Bronchial epithelial cell (primary cell): Measurements from ENCODE around the gene FLNB. TPM values are rescaled to one million over a fixed set of nuclear protein-coding genes. Genes with fewer than 3 reads are reported as not detected.

Experiments used
- DNase-seq: peaks from one replicate; pipeline ENCODE4 v3.0.0-alpha.2; 2010; ENCODE audit warnings: low read depth
- FAIRE-seq: peaks from 2 replicates; lab custom pipeline; 2011; peaks lifted over from hg19 to GRCh38; lab: Jason Lieb, UNC
- H3K27me3 ChIP-seq: 2 replicates; pipeline ENCODE4 v1.5.1; 2011; ENCODE audit warnings: low read length; ENCODE audit not compliant: control insufficient read depth, insufficient read depth
- H3K36me3 ChIP-seq: 2 replicates; pipeline ENCODE4 v1.5.1; 2011; ENCODE audit warnings: low read length; ENCODE audit not compliant: control insufficient read depth, insufficient read depth
- H3K4me3 ChIP-seq: 2 replicates; pipeline ENCODE4 v1.5.1; 2011; ENCODE audit warnings: mild to moderate bottlenecking, low read depth, low read length, control low read depth
- total RNA-seq: library from RNA; depleted of rRNA; stranded (reverse); fragments of >200 nt; gene quantifications from 2 replicates; pipeline ENCODE4 v1.2.1, GENCODE V29; 2014
- TF ChIP-seq, protein P1 (sequence below): IDR thresholded peaks from 2 replicates; pipeline ENCODE4 v1.5.1; 2011; ENCODE audit warnings: mild to moderate bottlenecking, moderate library complexity, low read length, control low read depth, inconsistent platforms; ENCODE audit not compliant: insufficient read depth, severe bottlenecking

FLNB gene
- total RNA-seq, 1 donor from 2014 or later: 822 TPM

DNA sequence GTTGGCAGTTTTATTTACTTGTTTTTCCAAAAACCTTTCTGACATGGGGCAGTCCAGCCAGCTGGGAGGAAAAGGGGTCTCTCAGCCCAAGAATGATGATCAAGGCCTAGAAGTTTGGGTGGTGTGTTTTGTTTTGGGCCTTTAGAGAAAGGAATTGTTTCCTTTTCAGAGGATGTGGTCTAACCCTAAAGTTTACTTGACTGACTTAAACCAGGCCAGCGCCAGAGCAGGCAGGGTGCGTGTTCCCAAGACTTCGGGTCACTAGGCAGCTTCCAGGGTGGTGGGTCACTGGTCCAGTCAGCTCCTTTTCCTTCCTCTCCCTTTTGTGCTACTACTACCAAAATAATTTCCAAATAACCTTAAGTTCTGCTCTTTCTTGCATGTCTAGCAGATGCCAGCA lies 4.9 kb downstream of the FLNB start:
- TF ChIP-seq, protein P1, sequence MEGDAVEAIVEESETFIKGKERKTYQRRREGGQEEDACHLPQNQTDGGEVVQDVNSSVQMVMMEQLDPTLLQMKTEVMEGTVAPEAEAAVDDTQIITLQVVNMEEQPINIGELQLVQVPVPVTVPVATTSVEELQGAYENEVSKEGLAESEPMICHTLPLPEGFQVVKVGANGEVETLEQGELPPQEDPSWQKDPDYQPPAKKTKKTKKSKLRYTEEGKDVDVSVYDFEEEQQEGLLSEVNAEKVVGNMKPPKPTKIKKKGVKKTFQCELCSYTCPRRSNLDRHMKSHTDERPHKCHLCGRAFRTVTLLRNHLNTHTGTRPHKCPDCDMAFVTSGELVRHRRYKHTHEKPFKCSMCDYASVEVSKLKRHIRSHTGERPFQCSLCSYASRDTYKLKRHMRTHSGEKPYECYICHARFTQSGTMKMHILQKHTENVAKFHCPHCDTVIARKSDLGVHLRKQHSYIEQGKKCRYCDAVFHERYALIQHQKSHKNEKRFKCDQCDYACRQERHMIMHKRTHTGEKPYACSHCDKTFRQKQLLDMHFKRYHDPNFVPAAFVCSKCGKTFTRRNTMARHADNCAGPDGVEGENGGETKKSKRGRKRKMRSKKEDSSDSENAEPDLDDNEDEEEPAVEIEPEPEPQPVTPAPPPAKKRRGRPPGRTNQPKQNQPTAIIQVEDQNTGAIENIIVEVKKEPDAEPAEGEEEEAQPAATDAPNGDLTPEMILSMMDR: no peak
- no peak for DNase-seq
- no peak for FAIRE-seq
- peaks cover 16% of the 10 kb centered on the region for H3K36me3 ChIP-seq
- no peaks in the 10 kb centered on the region for H3K27me3 ChIP-seq
- H3K4me3 ChIP-seq: no peak overlapping the region

DNA sequence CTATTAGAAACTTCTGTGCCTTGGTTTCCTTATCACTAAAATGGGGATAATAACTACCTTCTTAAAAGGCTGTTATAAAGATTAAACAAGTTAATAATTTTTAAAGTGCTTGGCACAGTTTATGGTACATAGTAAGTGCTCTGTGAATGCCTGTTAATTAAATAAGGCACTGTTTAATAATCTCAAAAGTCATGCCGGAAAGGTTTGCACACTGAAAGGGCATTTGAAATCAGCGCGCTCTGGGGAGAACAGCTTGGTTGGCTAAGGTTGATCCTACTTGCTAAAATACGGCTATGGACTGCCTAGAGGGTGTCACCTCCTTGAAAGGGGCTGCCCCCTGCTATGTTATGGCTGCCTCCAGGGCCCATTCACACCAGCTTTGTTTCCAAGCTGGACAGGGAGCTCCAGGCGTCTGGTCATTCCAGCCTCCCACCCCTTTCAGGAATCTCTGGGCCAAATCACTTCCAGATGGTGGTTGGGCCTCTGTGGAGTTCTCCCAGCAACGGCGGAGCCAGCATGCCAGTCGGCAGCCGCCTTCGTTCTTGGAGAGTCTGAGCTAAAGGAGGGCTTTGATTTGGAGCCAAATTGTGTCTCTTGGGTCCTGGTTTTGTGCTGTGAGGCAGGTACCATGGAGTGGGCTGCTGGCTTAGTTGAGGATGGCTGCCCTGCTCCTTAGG lies 5.9 kb downstream of the FLNB start:
- Histone ChIP-seq H3K36me3 (peaks cover 16% of the 10 kb centered on the region), H3K27me3 (no peaks in the 10 kb centered on the region), H3K4me3 (no peak overlapping the region)
- no peak for FAIRE-seq
- no peak for DNase-seq
- TF ChIP-seq, protein P1: no peak

DNA sequence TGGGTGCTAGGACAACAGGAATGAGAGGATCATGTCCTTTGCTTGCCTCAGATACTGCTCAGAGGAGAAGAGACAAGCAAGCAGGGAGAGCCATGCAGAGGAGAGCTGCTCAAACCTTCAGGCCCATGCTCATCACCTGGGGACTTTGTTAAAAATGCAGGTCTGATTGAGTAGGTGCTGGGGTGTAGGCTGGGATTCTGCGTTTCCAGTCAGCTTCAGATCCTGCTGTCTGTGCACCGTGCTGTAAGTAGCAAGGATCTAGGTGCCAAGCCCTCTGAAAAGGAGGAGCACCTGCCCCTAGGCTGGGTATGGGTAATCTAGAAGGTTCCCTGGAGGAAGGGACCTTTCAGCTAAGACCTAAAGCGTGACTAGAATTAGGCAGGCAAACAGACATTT lies 7.3 kb downstream of the FLNB start:
- DNase-seq (no peak), FAIRE-seq (no peak)
- Histone ChIP-seq H3K27me3 (no peaks in the 10 kb centered on the region), H3K4me3 (no peak overlapping the region), H3K36me3 (peaks cover 19% of the 10 kb centered on the region)
- TF ChIP-seq, protein P1: no peak

DNA sequence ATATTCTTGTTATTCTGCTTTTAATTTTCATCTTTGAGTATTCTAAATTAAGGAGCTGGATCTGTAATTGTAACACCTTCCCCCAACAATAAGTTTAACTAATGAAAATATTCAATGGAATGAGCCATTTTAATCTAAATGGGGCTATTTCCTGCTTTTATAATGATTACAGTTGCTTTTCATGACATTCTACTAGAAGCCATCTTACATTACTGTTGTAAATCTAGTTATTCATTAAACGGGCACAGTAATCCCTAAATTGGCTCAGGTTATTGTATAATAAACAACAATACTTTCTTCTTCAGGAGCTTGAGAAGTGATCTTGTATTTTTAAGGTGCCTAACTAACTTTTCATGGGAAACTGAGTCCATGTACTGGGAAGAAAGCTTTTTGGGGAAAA lies 8.5 kb downstream of the FLNB start:
- H3K36me3 ChIP-seq: peaks cover 18% of the 10 kb centered on the region

DNA sequence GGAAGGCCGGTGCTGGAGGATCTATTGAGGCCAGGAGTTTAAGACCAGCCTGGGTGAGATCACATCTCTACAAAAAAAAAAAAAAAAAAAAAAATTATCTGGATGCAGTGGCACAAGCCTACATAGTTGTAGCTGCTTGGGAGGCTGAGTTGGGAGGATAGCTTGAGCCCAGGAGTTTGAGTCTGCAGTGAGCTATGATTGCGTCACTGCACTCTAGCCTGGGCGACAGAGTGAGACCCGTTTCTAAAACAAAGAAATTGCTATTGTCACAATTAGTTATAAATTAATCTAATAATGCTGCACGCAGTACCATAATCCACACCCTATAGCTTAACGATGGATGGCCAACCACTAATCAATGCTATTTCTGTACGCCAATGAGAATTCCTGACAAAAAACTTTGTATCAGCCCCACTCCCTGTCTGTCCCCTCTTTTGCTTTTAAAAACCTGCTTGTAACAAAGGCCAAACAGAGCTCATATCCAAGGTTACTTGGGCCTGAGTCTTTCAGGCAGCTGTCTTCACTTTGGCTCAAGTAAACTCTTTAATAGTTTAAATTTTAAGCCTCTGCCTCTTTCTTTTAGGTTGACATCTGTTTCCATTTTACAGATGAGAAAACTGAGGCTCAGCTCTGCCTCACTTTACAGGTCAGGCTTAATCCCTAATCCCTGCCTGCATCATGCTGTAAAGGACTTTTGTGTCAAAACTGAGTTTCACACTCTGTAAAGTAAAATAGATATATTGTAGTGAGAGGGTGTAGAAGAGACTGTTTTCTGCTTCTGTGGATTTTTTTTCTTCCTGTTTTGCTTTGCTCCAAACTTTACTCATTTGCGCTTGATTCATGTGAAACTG lies 10.9 kb downstream of the FLNB start:
- no peaks in the 10 kb centered on the region for H3K27me3 ChIP-seq
- no peak overlapping the region for H3K4me3 ChIP-seq
- peaks cover 11% of the 10 kb centered on the region for H3K36me3 ChIP-seq
- TF ChIP-seq, protein P1: no peak
- no peak for FAIRE-seq
- no peak for DNase-seq

More for the DNA sequence above, 8.5 kb downstream of the FLNB start:
- no peak overlapping the region for H3K4me3 ChIP-seq
- DNase-seq: no peak
- H3K27me3 ChIP-seq: no peaks in the 10 kb centered on the region
- FAIRE-seq: no peak
- TF ChIP-seq, protein P1: no peak
